Measurements from ENCODE around the gene TMEM14A. TPM values are rescaled to one million over a fixed set of nuclear protein-coding genes. Genes with fewer than 3 reads are reported as not detected.

TMEM14A gene, protein sequence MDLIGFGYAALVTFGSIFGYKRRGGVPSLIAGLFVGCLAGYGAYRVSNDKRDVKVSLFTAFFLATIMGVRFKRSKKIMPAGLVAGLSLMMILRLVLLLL
- total RNA-seq = 12.3 TPM
- long read RNA-seq, transcript TMEM14A-201 (5 exons, 992 nt) = major isoform, 20 of 23 reads
- long read RNA-seq, partial matches to known transcripts = 0 of 23 reads
- long read RNA-seq, other reads (novel, unspliced or antisense) = 3 of 23 reads

GRCh38 chr6:52670502-52671409, at the start of gene TMEM14A:
Gene TMEM14A (plus strand): TSS chr6:52671113. CDS start chr6:52677103, 5,990 bp downstream.
- Histone ChIP-seq H3K9me3 (no peaks in the 10 kb centered on the region), H3K27ac (peak within 1 kb of the TSS; percentile 56), H3K36me3 (no peaks in the 10 kb centered on the region), H3K27me3 (no peaks in the 10 kb centered on the region), H3K4me1 (peaks cover 14% of the 10 kb centered on the region), H3K4me3 (peak within 1 kb of the TSS; percentile 77)
- ATAC-seq = peak; percentile 99
- peak; percentile 98 for DNase-seq
- TF ChIP-seq CTCF (IDR thresholded peaks at IDR 0.05) = no peak
- intact Hi-C loops (cut with DNase I) = no loop called here

GRCh38 chr6:52621631-52622030, 49.3 kb upstream of the TMEM14A start:
- no peaks in the 10 kb centered on the region for H3K9me3 ChIP-seq
- no peak for TF ChIP-seq CTCF (IDR thresholded peaks at IDR 0.05)
- DNase-seq = no peak
- no peak for ATAC-seq
- no peaks in the 10 kb centered on the region for H3K36me3 ChIP-seq
- H3K27me3 ChIP-seq = no peaks in the 10 kb centered on the region
- no peaks in the 10 kb centered on the region for H3K4me1 ChIP-seq
- H3K4me3 ChIP-seq = no peak overlapping the region
- no peak overlapping the region for H3K27ac ChIP-seq
- intact Hi-C loops (cut with DNase I) = no loop called here

DNA sequence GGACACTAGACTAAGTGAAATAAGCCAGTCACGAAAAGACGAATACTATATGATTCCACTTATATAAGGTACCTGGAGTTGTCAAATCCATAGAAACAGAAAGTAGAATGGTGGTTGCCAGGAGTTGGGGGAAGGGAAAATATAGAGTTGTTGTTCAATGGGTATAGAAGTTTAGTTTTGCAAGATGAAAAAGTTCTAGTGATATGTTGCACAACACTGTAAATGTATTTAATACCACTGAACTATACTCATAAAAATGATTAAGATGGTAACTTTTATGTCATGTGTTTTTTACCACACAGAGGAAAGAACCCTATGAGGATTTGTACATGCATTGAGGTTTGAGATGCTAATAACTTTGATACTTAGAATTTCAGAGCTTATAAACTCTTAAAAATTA, 48.1 kb upstream of the TMEM14A start:
- H3K36me3 ChIP-seq = no peaks in the 10 kb centered on the region
- no peak overlapping the region for H3K4me3 ChIP-seq

DNA sequence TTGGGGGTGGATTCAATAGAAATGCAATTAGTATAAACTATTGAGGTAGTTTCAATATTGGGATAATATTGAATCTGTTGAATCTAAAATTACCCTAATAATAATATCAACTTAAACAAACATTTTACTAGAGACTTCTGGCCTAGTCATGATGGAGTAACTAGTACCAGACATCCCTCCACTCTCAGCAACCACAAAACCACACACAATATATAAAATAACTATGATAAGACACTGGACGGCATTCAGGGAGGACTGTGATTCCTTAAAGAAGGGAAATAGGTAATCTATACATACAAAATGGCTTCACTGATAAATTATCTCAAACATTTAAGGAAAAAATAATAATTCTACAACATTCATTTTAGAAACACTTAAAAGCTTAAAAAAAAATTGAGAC, 38.9 kb upstream of the TMEM14A start:
- DNase-seq (no peak), ATAC-seq (no peak)
- H3K36me3 ChIP-seq = no peaks in the 10 kb centered on the region
- TF ChIP-seq CTCF (IDR thresholded peaks at IDR 0.05) = no peak
- no peak overlapping the region for H3K27ac ChIP-seq
- no peak overlapping the region for H3K4me3 ChIP-seq
- H3K27me3 ChIP-seq = no peaks in the 10 kb centered on the region
- H3K4me1 ChIP-seq = no peaks in the 10 kb centered on the region
- intact Hi-C loops (cut with DNase I) = no loop called here
- no peaks in the 10 kb centered on the region for H3K9me3 ChIP-seq

More for the DNA sequence above, 48.1 kb upstream of the TMEM14A start:
- DNase-seq (no peak), ATAC-seq (no peak)
- H3K4me1 ChIP-seq = no peaks in the 10 kb centered on the region
- H3K27ac ChIP-seq = no peak overlapping the region
- H3K27me3 ChIP-seq = no peaks in the 10 kb centered on the region
- TF ChIP-seq CTCF (IDR thresholded peaks at IDR 0.05) = no peak
- intact Hi-C loops (cut with DNase I) = no loop called here
- H3K9me3 ChIP-seq = no peaks in the 10 kb centered on the region

DNA sequence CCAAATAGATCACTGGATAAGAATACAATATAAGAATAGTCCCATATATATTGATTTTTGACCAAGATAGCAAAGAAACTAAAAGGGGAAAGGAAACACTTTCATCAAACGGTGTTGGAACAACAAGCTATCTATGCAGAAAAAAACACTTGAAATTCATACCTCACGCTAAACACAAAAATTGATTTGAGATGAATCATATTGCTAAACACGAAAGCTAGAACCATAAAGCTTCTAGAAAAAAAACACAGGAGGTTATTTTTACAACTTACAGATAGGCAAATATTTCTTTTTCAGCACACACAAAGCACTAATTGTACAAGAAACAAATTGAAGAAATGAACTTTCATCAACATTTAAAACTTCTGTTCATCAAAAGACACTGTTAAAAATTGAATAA, 36.7 kb upstream of the TMEM14A start:
- DNase-seq = no peak
- H3K9me3 ChIP-seq = no peaks in the 10 kb centered on the region
- intact Hi-C loops (cut with DNase I) = no loop called here
- H3K27me3 ChIP-seq = no peaks in the 10 kb centered on the region
- H3K27ac ChIP-seq = no peak overlapping the region
- no peak for TF ChIP-seq CTCF (IDR thresholded peaks at IDR 0.05)
- no peaks in the 10 kb centered on the region for H3K4me1 ChIP-seq
- no peaks in the 10 kb centered on the region for H3K36me3 ChIP-seq
- no peak for ATAC-seq
- H3K4me3 ChIP-seq = no peak overlapping the region

Measured in upper lobe of right lung (tissue), 1 donor.